ENCODE data around the gene ZNF253. TPM values are rescaled to one million over a fixed set of nuclear protein-coding genes. Genes with fewer than 3 reads are reported as not detected.

Gene ZNF253
- total RNA-seq, 1 donor, result 4.0 TPM

GRCh38 chr19:19938449-19938848 is 72.8 kb downstream of the ZNF253 start:
- no peak overlapping the region for H3K27ac ChIP-seq (ENCODE audit: low read depth, low read length)
- peaks cover 2% of the 10 kb centered on the region for H3K36me3 ChIP-seq (ENCODE audit: insufficient read depth, low read length)
- no peaks in the 10 kb centered on the region for H3K4me1 ChIP-seq (ENCODE audit: insufficient read depth, low read length)
- H3K4me3 ChIP-seq (ENCODE audit: insufficient read depth, low read length), result no peak overlapping the region
- no peak overlapping the region for H2AFZ ChIP-seq (ENCODE audit: low read length)
- no peaks in the 10 kb centered on the region for H3K27me3 ChIP-seq (ENCODE audit: insufficient read depth, low read length)
- TF ChIP-seq, protein P1, sequence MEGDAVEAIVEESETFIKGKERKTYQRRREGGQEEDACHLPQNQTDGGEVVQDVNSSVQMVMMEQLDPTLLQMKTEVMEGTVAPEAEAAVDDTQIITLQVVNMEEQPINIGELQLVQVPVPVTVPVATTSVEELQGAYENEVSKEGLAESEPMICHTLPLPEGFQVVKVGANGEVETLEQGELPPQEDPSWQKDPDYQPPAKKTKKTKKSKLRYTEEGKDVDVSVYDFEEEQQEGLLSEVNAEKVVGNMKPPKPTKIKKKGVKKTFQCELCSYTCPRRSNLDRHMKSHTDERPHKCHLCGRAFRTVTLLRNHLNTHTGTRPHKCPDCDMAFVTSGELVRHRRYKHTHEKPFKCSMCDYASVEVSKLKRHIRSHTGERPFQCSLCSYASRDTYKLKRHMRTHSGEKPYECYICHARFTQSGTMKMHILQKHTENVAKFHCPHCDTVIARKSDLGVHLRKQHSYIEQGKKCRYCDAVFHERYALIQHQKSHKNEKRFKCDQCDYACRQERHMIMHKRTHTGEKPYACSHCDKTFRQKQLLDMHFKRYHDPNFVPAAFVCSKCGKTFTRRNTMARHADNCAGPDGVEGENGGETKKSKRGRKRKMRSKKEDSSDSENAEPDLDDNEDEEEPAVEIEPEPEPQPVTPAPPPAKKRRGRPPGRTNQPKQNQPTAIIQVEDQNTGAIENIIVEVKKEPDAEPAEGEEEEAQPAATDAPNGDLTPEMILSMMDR (IDR thresholded peaks at IDR 0.05; ENCODE audit: extremely low read depth, low read depth, low read length), result no peak
- peaks cover 19% of the 10 kb centered on the region for H3K9me3 ChIP-seq (ENCODE audit: low read depth, low read length)
- no peak overlapping the region for H3K4me2 ChIP-seq (ENCODE audit: insufficient read depth, low read length)
- no peak for DNase-seq (ENCODE audit: insufficient read length, low spot score, missing footprints)
- no peaks in the 10 kb centered on the region for H3K79me2 ChIP-seq (ENCODE audit: insufficient read depth, low read length)
- H4K20me1 ChIP-seq (ENCODE audit: insufficient read depth, low read length), result no peaks in the 10 kb centered on the region

GRCh38 chr19:19943848-19944582 is 78.3 kb downstream of the ZNF253 start:
- Histone ChIP-seq H3K27ac (ENCODE audit: low read depth, low read length) (no peak overlapping the region), H3K36me3 (ENCODE audit: insufficient read depth, low read length) (no peaks in the 10 kb centered on the region), H3K79me2 (ENCODE audit: insufficient read depth, low read length) (no peaks in the 10 kb centered on the region), H3K4me3 (ENCODE audit: insufficient read depth, low read length) (no peak overlapping the region), H3K9me3 (ENCODE audit: low read depth, low read length) (no peaks in the 10 kb centered on the region), H3K27me3 (ENCODE audit: insufficient read depth, low read length) (no peaks in the 10 kb centered on the region), H2AFZ (ENCODE audit: low read length) (no peak overlapping the region), H3K4me1 (ENCODE audit: insufficient read depth, low read length) (no peaks in the 10 kb centered on the region), H3K4me2 (ENCODE audit: insufficient read depth, low read length) (no peak overlapping the region), H4K20me1 (ENCODE audit: insufficient read depth, low read length) (no peaks in the 10 kb centered on the region)
- peak; percentile 6 for DNase-seq (ENCODE audit: insufficient read length, low spot score, missing footprints)
- TF ChIP-seq, protein P1 (IDR thresholded peaks at IDR 0.05; ENCODE audit: extremely low read depth, low read depth, low read length), result no peak

Other genes with a start within 250 kb of the ZNF253 start
- gene PBX4, start 247.2 kb upstream of the ZNF253 start, total RNA-seq, result 0.36 and 0.88 TPM in 2 replicates
- gene LPAR2, start 237.7 kb upstream of the ZNF253 start, total RNA-seq, result 0.72 and 0.88 TPM in 2 replicates
- gene GMIP, start 222.2 kb upstream of the ZNF253 start, total RNA-seq, result 4.7 and 6.5 TPM in 2 replicates
- 43.3 and 65.9 TPM in 2 replicates for gene ATP13A1, start 202.2 kb upstream of the ZNF253 start, total RNA-seq
- gene ZNF101, start 197.0 kb upstream of the ZNF253 start, total RNA-seq, result 7.2 and 9.4 TPM in 2 replicates
- gene ZNF14, start 132.8 kb upstream of the ZNF253 start, total RNA-seq, result 6.5 and 7.4 TPM in 2 replicates
- 14.8 and 18.9 TPM in 2 replicates for gene ZNF506, start 44.1 kb upstream of the ZNF253 start, total RNA-seq
- 5.1 and 7.1 TPM in 2 replicates for gene ZNF93, start 35.1 kb downstream of the ZNF253 start, total RNA-seq
- gene ZNF682, start 173.6 kb downstream of the ZNF253 start, total RNA-seq, result 2.2 and 5.9 TPM in 2 replicates
- gene ZNF90, start 212.1 kb downstream of the ZNF253 start, total RNA-seq, result 1.1 and 1.2 TPM in 2 replicates